HG03520 (cell line): ENCODE results near the gene PKD1.

ENCODE experiments used
- ATAC-seq: cut with Tn5 transposase; IDR thresholded peaks from one replicate; pipeline ENCODE4 v1.9.1; 2021; ENCODE audit warnings: mild to moderate bottlenecking, moderate library complexity; ENCODE audit not compliant: unreplicated experiment

The PKD1 gene

DNA sequence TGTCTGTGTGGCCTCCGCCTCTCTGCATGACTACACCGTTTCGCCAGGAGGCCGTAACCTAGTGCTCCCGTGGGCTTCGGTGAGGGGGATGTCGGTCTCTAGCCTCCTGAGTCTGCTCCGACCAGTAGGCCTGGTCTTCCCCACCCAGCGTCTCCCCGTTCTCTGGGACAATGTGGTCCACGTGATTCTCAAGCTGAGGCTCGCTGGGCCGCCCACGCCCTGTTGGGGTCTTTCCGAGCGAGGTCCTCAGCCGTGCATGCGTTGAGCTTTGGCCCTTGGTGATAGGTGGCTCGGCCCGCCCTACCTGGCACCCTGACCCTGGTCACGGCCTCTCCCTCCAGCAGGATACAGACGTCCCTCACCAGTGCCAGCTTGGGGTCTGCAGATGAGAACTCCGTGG is 57.0 kb downstream of the PKD1 start:
- ATAC-seq = no peak

DNA sequence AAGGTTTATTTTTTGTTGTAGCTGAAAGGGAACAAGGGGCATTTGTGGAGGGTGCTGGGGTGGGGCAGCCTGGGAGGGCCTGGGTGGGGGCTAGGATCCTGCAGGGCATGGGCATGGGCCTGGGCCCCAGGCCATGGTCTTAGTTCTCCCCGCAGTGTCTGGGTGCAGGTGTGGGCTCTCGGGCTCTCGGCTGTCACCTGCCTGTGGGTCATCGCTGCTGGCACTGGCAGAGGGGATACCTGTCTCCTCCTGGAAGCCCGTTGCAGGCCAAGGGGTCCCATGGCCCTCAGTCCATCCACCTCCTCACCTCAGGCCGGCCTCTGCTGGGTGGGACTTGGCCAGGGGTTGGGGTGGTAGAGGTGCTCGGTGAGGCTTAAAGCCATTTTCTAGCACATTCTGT is 57.6 kb downstream of the PKD1 start:
- no peak for ATAC-seq

DNA sequence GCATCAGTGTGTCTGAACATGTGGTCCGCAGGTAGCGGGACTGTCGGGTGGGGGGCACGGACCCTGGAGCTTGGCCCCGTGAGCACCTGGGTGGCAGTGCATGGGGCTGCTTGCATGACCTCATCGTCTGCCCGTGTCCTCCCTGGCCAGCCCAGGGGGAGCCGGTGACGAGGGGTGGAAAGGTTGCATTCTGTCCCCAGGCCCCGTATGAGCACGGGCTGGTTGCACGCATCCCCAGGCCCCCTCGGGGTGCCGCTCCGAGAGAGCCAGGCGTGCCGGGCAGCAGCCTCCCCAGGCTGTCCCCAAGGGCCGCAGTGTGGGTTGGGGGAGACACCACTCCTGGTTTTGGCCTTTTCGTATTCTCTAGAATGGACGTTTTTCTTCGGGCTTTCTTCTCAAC is 58.0 kb downstream of the PKD1 start:
- no peak for ATAC-seq

GRCh38 chr16:2077016-2077415 is 58.7 kb downstream of the PKD1 start:
- ATAC-seq = no peak

DNA sequence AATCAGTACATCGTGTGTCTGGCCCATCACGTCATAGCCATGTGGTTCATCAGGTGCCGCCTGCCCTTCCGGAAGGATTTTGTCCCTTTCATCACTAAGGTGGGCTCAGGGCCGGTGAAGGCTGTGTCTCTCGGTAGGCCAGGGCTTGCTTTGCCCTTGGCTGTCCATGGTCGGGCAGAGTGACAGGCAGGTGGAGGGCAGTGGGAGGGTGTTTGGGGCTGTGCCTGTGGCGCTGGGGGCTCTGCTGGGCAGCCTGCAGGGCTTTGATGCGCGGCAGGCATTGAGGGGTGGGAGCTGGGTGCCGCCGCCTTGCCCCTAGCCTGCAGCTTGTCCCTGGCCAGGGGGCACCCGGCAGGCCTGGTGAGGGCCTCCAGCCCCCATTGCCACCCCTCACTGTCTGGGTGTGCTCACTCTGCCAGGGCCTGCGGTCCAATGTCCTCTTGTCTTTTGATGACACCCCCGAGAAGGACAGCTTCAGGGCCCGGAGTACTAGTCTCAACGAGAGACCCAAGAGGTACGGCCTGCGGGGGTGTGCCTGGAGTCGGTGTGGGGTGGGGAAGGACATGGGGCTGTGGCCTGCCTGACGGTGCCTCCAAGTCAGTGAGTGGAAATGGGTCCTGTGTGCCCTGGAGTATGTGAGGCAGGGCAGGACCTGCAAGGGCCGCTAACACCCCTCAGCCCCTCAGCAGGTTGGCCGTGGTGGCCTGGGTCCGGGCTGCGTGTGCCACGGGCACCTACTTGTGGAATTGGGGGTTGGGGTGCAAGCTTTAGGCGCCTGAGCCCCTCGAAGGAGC is 59.4 kb downstream of the PKD1 start:
- ATAC-seq = no peak

DNA sequence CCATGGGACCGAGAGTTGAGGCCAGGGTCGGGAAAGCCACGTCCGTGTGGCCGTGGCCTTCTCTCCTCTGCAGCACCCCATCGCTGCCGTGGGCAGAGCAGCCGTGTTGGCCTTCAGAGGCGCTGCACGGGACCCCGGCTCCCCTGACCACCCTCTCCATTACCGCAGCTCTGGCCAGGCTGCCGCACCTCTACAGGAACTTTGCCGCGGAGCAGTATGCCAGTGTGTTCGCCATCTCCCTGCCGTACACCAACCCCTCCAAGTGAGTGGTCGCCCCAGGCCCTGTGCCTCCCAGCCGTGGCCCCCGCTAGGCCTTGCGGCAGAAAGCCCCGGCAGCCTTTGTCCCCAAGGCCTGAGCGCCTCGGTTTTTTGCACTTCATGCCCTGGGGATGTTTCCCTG is 60.1 kb downstream of the PKD1 start:
- no peak for ATAC-seq

- no peak for ATAC-seq
Measured at GRCh38 chr16:2074071-2074470, 61.6 kb downstream of the PKD1 start.

DNA sequence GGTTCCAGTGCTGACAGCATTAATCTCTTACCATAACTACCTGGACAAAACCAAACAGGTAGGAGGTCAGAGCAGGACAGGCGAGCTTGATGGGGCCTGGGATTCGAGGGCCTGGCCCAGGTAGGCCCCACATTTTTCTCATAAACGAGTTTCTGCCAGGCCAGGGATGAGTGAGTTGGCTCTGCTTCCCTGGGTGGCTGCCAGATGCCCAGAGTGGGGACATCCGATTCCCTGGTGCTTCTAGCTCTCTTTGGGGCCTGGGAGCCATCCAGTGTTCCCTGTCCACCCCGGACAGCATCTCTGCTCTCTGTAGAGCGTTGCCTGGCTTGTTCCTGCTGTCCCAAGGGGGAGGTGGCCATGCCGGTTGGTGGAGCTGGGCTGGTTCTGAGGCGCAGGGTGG is 62.8 kb downstream of the PKD1 start:
- ATAC-seq = no peak

GRCh38 chr16:2071454-2072202 is 64.1 kb downstream of the PKD1 start:
- no peak for ATAC-seq

DNA sequence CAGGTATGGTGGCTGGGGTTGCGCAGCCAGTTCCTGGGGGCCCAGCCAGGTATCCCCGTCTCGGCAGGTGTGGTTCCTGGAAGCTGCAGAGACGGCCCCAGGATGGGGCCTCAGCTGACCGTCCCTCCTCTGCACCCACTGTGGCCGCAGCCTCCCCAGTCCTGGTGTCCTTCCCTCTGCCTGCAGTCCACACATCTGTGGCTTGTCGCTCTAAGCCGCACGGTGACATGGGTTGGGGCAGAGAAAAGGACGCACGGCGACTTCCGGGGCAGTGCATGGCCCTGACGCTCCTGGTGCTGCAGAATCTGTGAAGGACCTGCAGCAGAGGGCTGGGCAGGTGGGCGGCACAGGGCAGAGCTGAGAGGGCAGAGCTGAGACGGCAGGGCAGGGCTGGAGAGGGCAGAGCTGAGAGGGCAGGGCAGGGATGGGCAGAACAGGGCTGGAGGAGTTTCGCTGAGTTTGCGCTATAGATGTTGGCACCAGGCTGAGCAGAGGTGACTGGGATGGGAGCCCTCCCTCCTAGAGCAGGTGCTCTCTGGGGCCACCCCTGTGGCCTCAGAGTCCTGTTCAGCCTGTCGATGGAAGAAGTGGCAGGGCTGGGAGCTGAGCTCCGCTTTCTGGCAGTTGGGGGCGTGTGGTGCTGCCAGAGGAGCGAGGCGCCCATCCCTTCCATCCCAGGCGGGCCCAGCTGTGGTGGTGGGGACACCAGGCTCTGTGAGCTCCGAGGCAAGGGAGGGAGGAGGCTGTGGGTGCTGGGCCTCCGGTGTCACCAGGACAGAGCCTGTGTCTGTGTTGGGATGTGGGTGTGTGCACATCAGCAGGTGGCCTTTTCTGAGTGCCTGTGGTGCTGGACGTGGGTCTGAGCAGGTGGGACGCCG is 64.9 kb downstream of the PKD1 start:
- no peak for ATAC-seq

- ATAC-seq = no peak
Measured at GRCh38 chr16:2066139-2066538, 69.6 kb downstream of the PKD1 start.

GRCh38 chr16:2064368-2064945 is 71.2 kb downstream of the PKD1 start:
- ATAC-seq = no peak

DNA sequence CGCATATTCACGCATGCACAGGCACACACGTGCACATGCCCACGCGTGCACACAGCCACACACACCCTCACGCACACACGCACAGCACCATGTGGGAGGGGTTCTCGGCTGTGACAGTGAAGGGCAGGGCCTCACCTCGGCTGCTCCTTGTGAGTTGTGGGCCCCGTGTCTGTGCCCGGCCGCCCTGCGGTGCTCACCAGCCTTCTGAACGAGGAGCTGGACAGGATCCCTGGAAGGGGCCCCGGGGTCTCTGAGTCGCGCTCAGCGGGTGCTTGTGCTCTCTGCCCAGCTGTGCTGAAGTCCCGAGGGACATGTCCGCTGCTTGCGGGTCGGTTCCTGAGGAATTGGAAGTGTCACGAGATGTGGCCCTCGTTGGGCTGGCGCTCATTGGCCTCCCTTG is 71.8 kb downstream of the PKD1 start:
- ATAC-seq = no peak

DNA sequence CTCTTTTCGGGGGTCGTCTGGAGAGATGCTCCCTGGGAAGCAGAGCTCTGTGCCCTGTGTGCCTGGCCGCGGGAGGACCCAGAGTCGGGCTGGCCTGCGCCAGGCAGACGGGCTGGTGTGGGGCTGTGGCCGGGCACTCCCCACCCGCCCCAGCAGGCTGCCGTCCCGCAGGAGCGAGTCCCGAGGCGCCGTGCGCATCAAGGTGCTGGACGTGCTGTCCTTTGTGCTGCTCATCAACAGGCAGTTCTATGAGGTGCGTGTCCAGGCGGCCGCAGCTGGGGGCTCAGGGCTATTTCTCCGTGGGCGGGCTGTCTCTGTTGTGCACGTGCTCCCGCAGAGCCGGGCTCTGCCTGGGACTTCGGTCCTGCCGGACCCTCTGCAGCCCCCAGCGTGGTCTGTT is 72.9 kb downstream of the PKD1 start:
- ATAC-seq = no peak

DNA sequence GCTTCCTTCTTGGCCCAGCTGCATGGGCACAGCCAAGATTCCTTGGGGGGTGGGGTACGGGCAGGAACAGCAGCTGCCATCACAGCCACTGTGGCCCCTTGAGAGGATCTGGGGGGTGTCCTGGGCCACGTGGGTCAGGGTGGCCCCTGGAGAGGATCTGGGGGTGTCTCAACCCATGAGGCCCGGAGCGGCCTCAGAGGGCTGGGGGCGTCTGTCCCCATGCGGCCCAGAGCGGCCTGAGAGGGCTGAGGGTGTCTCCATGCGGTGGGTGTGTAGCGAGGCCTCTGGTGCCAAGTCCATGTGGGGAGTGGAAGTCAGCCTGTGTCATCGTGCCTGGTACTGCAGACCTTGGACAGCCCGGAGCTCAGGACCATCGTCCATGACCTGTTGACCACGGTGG is 74.2 kb downstream of the PKD1 start:
- ATAC-seq = no peak

DNA sequence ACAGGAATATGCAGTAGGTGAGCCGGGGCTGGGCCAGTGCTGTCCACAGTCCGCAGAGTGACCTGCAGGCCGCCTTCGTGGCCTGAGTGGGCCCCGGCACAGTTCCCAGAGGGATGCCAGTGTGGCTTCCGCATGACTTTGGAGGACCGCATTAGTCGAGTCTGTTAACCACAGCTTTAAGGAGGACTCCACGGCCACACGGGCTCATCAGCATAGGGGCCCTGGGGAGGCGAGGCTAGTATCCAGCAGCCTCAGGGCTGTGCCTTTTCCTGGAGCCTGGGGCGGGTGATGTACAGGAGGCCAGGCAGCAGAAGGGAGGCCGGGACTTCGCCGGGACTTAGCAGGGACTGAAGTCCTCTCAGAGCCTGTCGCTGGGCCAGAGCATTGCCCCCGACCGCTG is 74.7 kb downstream of the PKD1 start:
- no peak for ATAC-seq

GRCh38 chr16:2060346-2060745 is 75.4 kb downstream of the PKD1 start:
- ATAC-seq = no peak

- ATAC-seq = no peak
Measured at GRCh38 chr16:2058872-2059271, 76.8 kb downstream of the PKD1 start.

DNA sequence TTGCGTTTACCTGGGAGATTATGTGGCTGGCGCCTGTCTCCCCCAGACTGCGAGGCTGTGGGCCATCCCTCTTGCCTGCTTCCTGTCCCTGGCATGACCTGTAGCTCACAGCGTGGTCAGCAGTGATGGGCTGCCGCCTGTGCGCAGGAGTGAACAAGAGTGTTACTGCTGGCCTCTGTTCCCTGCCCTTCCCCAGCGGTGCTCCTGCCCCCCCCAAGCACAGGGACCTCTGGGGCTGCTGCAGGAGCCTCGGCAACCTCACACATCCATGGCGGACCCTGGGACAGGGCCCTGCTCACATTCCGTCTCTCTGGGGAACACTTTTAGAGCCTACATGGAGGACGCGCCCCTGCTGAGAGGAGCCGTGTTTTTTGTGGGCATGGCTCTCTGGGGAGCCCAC is 77.3 kb downstream of the PKD1 start:
- no peak for ATAC-seq

DNA sequence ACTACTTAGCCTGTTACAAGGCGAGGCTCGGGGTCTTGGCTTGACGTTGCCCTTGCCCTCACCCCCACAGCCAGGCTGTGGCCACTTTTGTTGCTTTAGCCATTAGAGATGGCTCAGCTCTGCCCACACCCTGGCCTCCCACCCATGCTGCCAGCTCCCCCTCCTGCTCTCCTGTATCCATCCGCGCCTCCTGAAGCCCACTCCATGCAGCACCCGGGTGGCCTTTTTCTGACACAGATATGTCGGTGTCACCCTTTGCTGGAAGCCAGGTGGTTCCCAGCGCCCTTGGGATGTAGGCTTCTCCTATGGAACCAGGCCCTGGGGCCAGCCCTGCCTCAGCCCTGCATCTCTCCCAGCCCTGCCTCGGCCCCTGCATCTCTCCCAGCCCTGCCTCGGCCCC is 78.3 kb downstream of the PKD1 start:
- no peak for ATAC-seq
